Measurements from ENCODE around the gene SEC22C. TPM values are rescaled to one million over a fixed set of nuclear protein-coding genes. Genes with fewer than 3 reads are reported as not detected.

Gene SEC22C
- total and polyA plus RNA-seq, 7 experiments from 2014 or later: 38.0 to 54.8 (median 50.4) TPM

GRCh38 chr3:42533161-42533897 is 48.4 kb downstream of the SEC22C start:
- CTCF ChIA-PET: interaction anchor here (1.1 to 10.1 kb wide), 4 partner anchors 14 to 32 kb away, joined by 3 to 136 read pairs (median 37); partner anchors contain the start of gene VIPR1
- Mint-ChIP-seq H3K4me1 (peaks cover 42 to 88% (median 87%) of the 10 kb centered on the region in 7 donors), H3K9me3 (peaks cover 0 to 4% (median 0%) of the 10 kb centered on the region in 11 donors), H3K27ac (peak overlapping the region in 8 of 9 donors; percentile 83 to 98 (median 92)), H3K36me3 (peaks cover 7 to 42% (median 17%) of the 10 kb centered on the region in 5 donors), H3K4me3 (peak overlapping the region in 3 of 10 donors; percentile 53 to 86 (median 75)), H3K27me3 (no peaks in the 10 kb centered on the region)
- Histone ChIP-seq H3K27me3 (ENCODE audit: control insufficient read depth in 2 of 2, insufficient read depth in 2 of 2, low read length in 2 of 2) (no peaks in the 10 kb centered on the region), H3K4me1 (ENCODE audit: control insufficient read depth in 2 of 2, insufficient read depth in 2 of 2, low read length in 2 of 2) (peaks cover 30 to 61% of the 10 kb centered on the region in 2 donors), H3K36me3 (ENCODE audit: control insufficient read depth in 2 of 3, insufficient read depth in 3 of 3, low read length in 3 of 3) (peaks cover 0 to 20% (median 0%) of the 10 kb centered on the region in 3 experiments), H3K27ac (ENCODE audit: low read depth, low read length) (peak overlapping the region; percentile 12), H3K4me3 (ENCODE audit: low read length) (no peak overlapping the region), H3K9me3 (ENCODE audit: control insufficient read depth in 2 of 3, low read length in 3 of 3) (no peaks in the 10 kb centered on the region)
- DNase-seq: no peak
- POLR2A ChIA-PET: interaction anchor here (0.8 to 8.7 kb wide), 5 partner anchors 15 to 31 kb away, joined by 3 to 82 read pairs (median 4); partner anchors contain the start of gene VIPR1
- intact Hi-C loops (cut with micrococcal nuclease): no loop called here
- ATAC-seq: no peak

- DNase-seq (no peak), ATAC-seq (no peak)
- Mint-ChIP-seq H3K27me3 (no peaks in the 10 kb centered on the region), H3K36me3 (peaks cover 7 to 43% (median 18%) of the 10 kb centered on the region in 5 donors), H3K27ac (peak overlapping the region in 8 of 9 donors; percentile 83 to 98 (median 92)), H3K4me1 (peaks cover 45 to 92% (median 88%) of the 10 kb centered on the region in 7 donors), H3K9me3 (peaks cover 0 to 4% (median 0%) of the 10 kb centered on the region in 11 donors), H3K4me3 (peak overlapping the region in 7 of 10 donors; percentile 18 to 86 (median 44))
- Histone ChIP-seq H3K36me3 (ENCODE audit: control insufficient read depth in 2 of 3, insufficient read depth in 3 of 3, low read length in 3 of 3) (peaks cover 0 to 20% (median 0%) of the 10 kb centered on the region in 3 experiments), H3K27ac (ENCODE audit: low read depth, low read length) (no peak overlapping the region), H3K27me3 (ENCODE audit: control insufficient read depth in 2 of 2, insufficient read depth in 2 of 2, low read length in 2 of 2) (no peaks in the 10 kb centered on the region), H3K9me3 (ENCODE audit: control insufficient read depth in 2 of 3, low read length in 3 of 3) (no peaks in the 10 kb centered on the region), H3K4me3 (ENCODE audit: low read length) (no peak overlapping the region), H3K4me1 (ENCODE audit: control insufficient read depth in 2 of 2, insufficient read depth in 2 of 2, low read length in 2 of 2) (peaks cover 35 to 71% of the 10 kb centered on the region in 2 donors)
- CTCF ChIA-PET: interaction anchor here (0.6 to 10.1 kb wide), 4 partner anchors 19 to 1001 kb away, joined by 3 to 136 read pairs (median 4); partner anchors contain the start of gene VIPR1
- POLR2A ChIA-PET: interaction anchor here (1.3 to 2.3 kb wide), 2 partner anchors 22 to 30 kb away, joined by 4 to 10 read pairs; partner anchors contain the start of gene VIPR1
- intact Hi-C loops (cut with micrococcal nuclease): no loop called here
These were observed 49.5 kb downstream of the SEC22C start for GRCh38 chr3:42532229-42532628.

- Mint-ChIP-seq H3K27ac (peak overlapping the region; percentile 15 to 95 (median 88)), H3K9me3 (peaks cover 0 to 4% (median 0%) of the 10 kb centered on the region in 11 donors), H3K4me3 (peak overlapping the region in 3 of 10 donors; percentile 14 to 86 (median 21)), H3K36me3 (peaks cover 7 to 43% (median 18%) of the 10 kb centered on the region in 5 donors), H3K4me1 (peaks cover 53 to 92% (median 88%) of the 10 kb centered on the region in 7 donors), H3K27me3 (no peaks in the 10 kb centered on the region)
- no peak for DNase-seq
- H3K4me3 ChIP-seq (ENCODE audit: low read length): no peak overlapping the region
- H3K27me3 ChIP-seq (ENCODE audit: control insufficient read depth in 2 of 2, insufficient read depth in 2 of 2, low read length in 2 of 2): no peaks in the 10 kb centered on the region
- no peak overlapping the region for H3K27ac ChIP-seq (ENCODE audit: low read depth, low read length)
- peaks cover 43 to 73% of the 10 kb centered on the region in 2 donors for H3K4me1 ChIP-seq (ENCODE audit: control insufficient read depth in 2 of 2, insufficient read depth in 2 of 2, low read length in 2 of 2)
- CTCF ChIA-PET: interaction anchor here (0.7 to 1.4 kb wide), 3 partner anchors 29 to 1002 kb away, joined by 3 to 5 read pairs (median 3); partner anchors contain the start of gene VIPR1
- intact Hi-C loops (cut with micrococcal nuclease): no loop called here
- no peaks in the 10 kb centered on the region for H3K9me3 ChIP-seq (ENCODE audit: control insufficient read depth in 2 of 3, low read length in 3 of 3)
- POLR2A ChIA-PET: interaction anchor here (0.6 to 2.3 kb wide), 5 partner anchors 9 to 31 kb away, joined by 3 to 10 read pairs (median 3); partner anchors contain the start of gene VIPR1
- H3K36me3 ChIP-seq (ENCODE audit: control insufficient read depth in 2 of 3, insufficient read depth in 3 of 3, low read length in 3 of 3): peaks cover 0 to 20% (median 0%) of the 10 kb centered on the region in 3 experiments
- ATAC-seq: no peak
These were observed 50.3 kb downstream of the SEC22C start for GRCh38 chr3:42531470-42531869.

- Mint-ChIP-seq H3K27me3 (no peaks in the 10 kb centered on the region), H3K4me1 (peaks cover 54 to 100% (median 89%) of the 10 kb centered on the region in 7 donors), H3K36me3 (peaks cover 7 to 40% (median 18%) of the 10 kb centered on the region in 5 donors), H3K27ac (peak overlapping the region; percentile 44 to 97 (median 90)), H3K9me3 (peaks cover 0 to 4% (median 0%) of the 10 kb centered on the region in 11 donors), H3K4me3 (peak overlapping the region; percentile 57 to 86 (median 74))
- peaks cover 45 to 79% of the 10 kb centered on the region in 2 donors for H3K4me1 ChIP-seq (ENCODE audit: control insufficient read depth in 2 of 2, insufficient read depth in 2 of 2, low read length in 2 of 2)
- no peaks in the 10 kb centered on the region for H3K27me3 ChIP-seq (ENCODE audit: control insufficient read depth in 2 of 2, insufficient read depth in 2 of 2, low read length in 2 of 2)
- CTCF ChIA-PET: interaction anchor here (1.4 kb wide), 1 partner anchor 28 kb away, joined by 5 read pairs; the partner anchor contains the start of gene VIPR1
- H3K27ac ChIP-seq (ENCODE audit: low read depth, low read length): peak overlapping the region; percentile 60
- H3K9me3 ChIP-seq (ENCODE audit: control insufficient read depth in 2 of 3, low read length in 3 of 3): no peaks in the 10 kb centered on the region
- no peak for DNase-seq
- POLR2A ChIA-PET: interaction anchor here (0.7 kb wide), 1 partner anchor 11 kb away, joined by 3 read pairs; no protein-coding TSS in a partner anchor
- ATAC-seq: no peak
- H3K4me3 ChIP-seq (ENCODE audit: low read length): peak overlapping the region; percentile 52
- peaks cover 0 to 20% (median 0%) of the 10 kb centered on the region in 3 experiments for H3K36me3 ChIP-seq (ENCODE audit: control insufficient read depth in 2 of 3, insufficient read depth in 3 of 3, low read length in 3 of 3)
- intact Hi-C loops (cut with micrococcal nuclease): no loop called here
These were observed 51.7 kb downstream of the SEC22C start for GRCh38 chr3:42530073-42530472.

GRCh38 chr3:42529468-42529867 is 52.3 kb downstream of the SEC22C start:
- H3K27me3 Mint-ChIP-seq: no peaks in the 10 kb centered on the region
- H3K27ac Mint-ChIP-seq: peak overlapping the region; percentile 44 to 97 (median 90)
- ATAC-seq: peak; percentile 50
- peak overlapping the region; percentile 57 to 86 (median 74) for H3K4me3 Mint-ChIP-seq
- Histone ChIP-seq H3K9me3 (ENCODE audit: control insufficient read depth in 2 of 3, low read length in 3 of 3) (no peaks in the 10 kb centered on the region), H3K4me3 (ENCODE audit: low read length) (peak overlapping the region; percentile 52), H3K27me3 (ENCODE audit: control insufficient read depth in 2 of 2, insufficient read depth in 2 of 2, low read length in 2 of 2) (no peaks in the 10 kb centered on the region), H3K36me3 (ENCODE audit: control insufficient read depth in 2 of 3, insufficient read depth in 3 of 3, low read length in 3 of 3) (peaks cover 0 to 25% (median 4%) of the 10 kb centered on the region in 3 experiments), H3K27ac (ENCODE audit: low read depth, low read length) (peak overlapping the region; percentile 60), H3K4me1 (ENCODE audit: control insufficient read depth in 2 of 2, insufficient read depth in 2 of 2, low read length in 2 of 2) (peaks cover 45 to 79% of the 10 kb centered on the region in 2 donors)
- peaks cover 54 to 100% (median 89%) of the 10 kb centered on the region in 7 donors for H3K4me1 Mint-ChIP-seq
- H3K9me3 Mint-ChIP-seq: peaks cover 0 to 4% (median 0%) of the 10 kb centered on the region in 11 donors
- H3K36me3 Mint-ChIP-seq: peaks cover 7 to 34% (median 18%) of the 10 kb centered on the region in 5 donors
- ChIA-PET POLR2A (interaction anchor here (0.7 to 1.2 kb wide), 5 partner anchors 10 to 27 kb away, joined by 3 to 7 read pairs (median 5); partner anchors contain the start of gene VIPR1), CTCF (interaction anchor here (0.9 to 1.4 kb wide), 3 partner anchors 8 to 27 kb away, joined by 4 to 5 read pairs (median 4); partner anchors contain the start of gene VIPR1)
- peak in 4 of 9 donors; percentile 29 to 41 (median 36) for DNase-seq
- intact Hi-C loops (cut with micrococcal nuclease): no loop called here

Measured in naive thymus-derived CD4-positive, alpha-beta T cell (primary cell).